ENCODE results near the gene ESYT1.
A peak's percentile ranks its signal among the peaks of the same experiment; 100 is the strongest.

Gene ESYT1

DNA sequence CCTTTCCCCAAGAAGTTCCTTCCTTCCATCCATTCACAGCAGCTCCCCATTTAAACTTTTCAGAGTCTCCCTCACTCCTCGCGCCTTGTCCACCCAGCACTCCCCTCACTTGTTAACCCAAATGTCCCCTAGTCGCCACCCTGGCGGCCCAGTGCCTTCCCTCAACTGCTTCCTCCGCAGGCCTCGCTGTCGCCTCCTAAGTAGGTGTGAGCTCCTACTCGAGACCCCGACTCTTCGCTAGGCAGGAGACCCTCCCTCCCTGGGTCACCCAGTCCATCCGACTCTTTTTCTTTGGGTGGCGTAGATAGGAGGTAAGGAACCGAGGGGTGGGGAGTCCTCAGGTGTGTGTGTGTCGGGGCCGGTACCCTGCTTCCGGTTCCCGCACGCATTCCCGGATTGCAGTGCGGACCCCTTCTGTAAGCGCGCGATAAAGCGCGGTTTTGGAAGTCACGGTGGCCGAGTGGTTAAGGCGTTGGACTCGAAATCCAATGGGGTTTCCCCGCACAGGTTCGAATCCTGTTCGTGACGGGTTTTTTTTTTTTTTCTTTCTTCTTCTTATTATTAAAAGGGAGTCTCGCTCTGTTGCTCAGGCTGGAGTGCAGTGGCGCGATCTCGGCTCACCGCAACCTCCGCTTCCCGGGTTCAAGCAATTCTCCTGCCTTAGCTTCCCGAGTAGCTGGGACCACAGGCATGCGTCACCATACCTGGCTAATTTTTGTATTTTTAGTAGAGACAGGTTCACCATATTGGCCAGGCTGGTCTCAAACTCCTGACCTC lies 62.0 kb downstream of the ESYT1 start:
- peak; percentile 83 for DNase-seq

DNA sequence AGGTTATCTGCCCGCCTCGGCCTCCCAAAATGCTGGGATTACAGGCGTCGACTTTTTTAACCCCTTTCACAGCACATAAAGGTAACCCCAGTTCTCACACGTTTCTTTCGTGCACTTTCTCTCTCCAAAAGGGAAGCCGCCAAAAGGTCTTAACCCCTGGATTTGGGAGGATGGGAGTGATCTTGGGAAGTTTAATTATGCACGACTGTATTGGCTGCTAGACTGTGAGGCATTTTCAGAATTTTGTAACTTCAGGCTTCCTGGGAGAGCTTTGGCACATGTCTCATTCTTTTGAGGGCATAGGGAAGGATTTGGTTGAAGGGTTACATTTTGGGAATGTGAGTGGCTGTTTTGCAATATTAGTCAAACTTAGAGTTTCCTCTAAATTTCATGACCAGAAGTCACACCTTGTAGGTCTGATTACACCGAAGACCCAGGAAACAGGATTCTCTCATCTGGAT lies 62.7 kb downstream of the ESYT1 start:
- DNase-seq, result no peak

- DNase-seq, result no peak
These were observed 64.5 kb downstream of the ESYT1 start for GRCh38 chr12:56192582-56192981.

DNA sequence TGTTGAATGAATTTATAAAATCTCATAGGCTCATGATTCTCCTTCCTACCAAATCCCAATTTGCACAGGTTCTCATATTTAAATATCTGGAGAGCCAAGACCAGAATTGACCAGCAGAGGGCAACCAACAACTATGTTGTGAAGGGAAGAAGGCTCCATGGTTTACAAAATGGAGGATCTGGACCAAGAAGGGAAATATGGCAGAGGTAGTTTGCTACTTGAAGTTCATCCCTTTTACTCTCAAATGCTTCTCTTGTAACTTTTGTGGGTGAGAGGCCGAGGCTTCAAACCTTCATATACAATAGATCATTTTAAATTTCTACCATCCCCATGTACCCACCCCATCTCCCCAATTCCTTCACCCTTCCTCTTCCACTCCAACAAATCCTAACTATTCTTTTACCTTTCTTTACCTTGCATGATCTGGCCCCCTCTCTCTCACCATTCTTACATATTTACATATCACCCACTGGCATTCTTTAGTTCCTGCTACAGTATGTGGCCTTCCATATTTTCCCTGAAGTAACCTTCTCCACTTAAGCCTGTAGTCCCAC lies 65.0 kb downstream of the ESYT1 start:
- DNase-seq, result peak; percentile 76
